Trophoblast cell (in vitro differentiated cells and primary cell): Measurements from ENCODE around the gene MTUS2.

Source experiments
- DNase-seq, 2 donors: peaks; one replicate each; pipeline ENCODE4 v3.0.0-alpha.2; 2016
- H2AFZ ChIP-seq: 2 replicates; pipeline ENCODE4 v1.6.1; 2013; ENCODE audit warnings: low read length, moderate library complexity, mild to moderate bottlenecking; ENCODE audit not compliant: insufficient read depth, poor library complexity
- H2AK5ac ChIP-seq: 2 replicates; pipeline ENCODE4 v1.6.1; 2013; ENCODE audit warnings: mild to moderate bottlenecking, low read length
- H2BK120ac ChIP-seq: 2 replicates; pipeline ENCODE4 v1.6.1; 2013; ENCODE audit warnings: low read length, mild to moderate bottlenecking, moderate library complexity; ENCODE audit not compliant: insufficient read depth, poor library complexity
- H2BK12ac ChIP-seq: 2 replicates; pipeline ENCODE4 v1.6.1; 2013; ENCODE audit warnings: mild to moderate bottlenecking, low read length, moderate library complexity
- H2BK5ac ChIP-seq: 2 replicates; pipeline ENCODE4 v1.6.1; 2013; ENCODE audit warnings: low read length, low read depth, moderate library complexity, mild to moderate bottlenecking; ENCODE audit not compliant: poor library complexity
- H3K14ac ChIP-seq: 2 replicates; pipeline ENCODE4 v1.6.1; 2013; ENCODE audit warnings: mild to moderate bottlenecking, low read length
- H3K18ac ChIP-seq: 2 replicates; pipeline ENCODE4 v1.6.1; 2013; ENCODE audit warnings: mild to moderate bottlenecking, low read length
- H3K23ac ChIP-seq: 2 replicates; pipeline ENCODE4 v1.6.1; 2013; ENCODE audit warnings: low read length
- H3K27ac ChIP-seq: 2 replicates; pipeline ENCODE4 v1.5.1; 2013; ENCODE audit warnings: low read depth, mild to moderate bottlenecking, inconsistent platforms, low read length, moderate library complexity
- H3K27me3 ChIP-seq: 2 replicates; pipeline ENCODE4 v1.6.1; 2013; ENCODE audit warnings: inconsistent platforms, mild to moderate bottlenecking, low read length, moderate library complexity; ENCODE audit not compliant: insufficient read depth
- H3K36me3 ChIP-seq, 2 experiments: 1 replicate in 1 of 2; 2 replicates in 1 of 2; pipeline ENCODE4 v1.6.1; 2013; ENCODE audit warnings: low read length in 2 of 2, mild to moderate bottlenecking in 2 of 2, moderate library complexity in 1 of 2; ENCODE audit not compliant: insufficient read depth in 2 of 2, control insufficient read depth in 1 of 2
- H3K4ac ChIP-seq: 2 replicates; pipeline ENCODE4 v1.6.1; 2013; ENCODE audit warnings: low read depth, mild to moderate bottlenecking, low read length, moderate library complexity
- H3K4me1 ChIP-seq, 2 experiments: 1 replicate in 1 of 2; 2 replicates in 1 of 2; pipeline ENCODE4 v1.6.1; 2013; ENCODE audit warnings: low read length in 2 of 2, mild to moderate bottlenecking in 2 of 2, moderate library complexity in 1 of 2; ENCODE audit not compliant: insufficient read depth in 2 of 2, control insufficient read depth in 1 of 2
- H3K4me2 ChIP-seq: 2 replicates; pipeline ENCODE4 v1.6.1; 2013; ENCODE audit warnings: inconsistent platforms, mild to moderate bottlenecking, low read length, moderate library complexity
- H3K4me3 ChIP-seq: 2 replicates; pipeline ENCODE4 v1.5.1; 2013; ENCODE audit warnings: mild to moderate bottlenecking, low read depth, low read length, inconsistent platforms
- H3K79me1 ChIP-seq: one replicate; pipeline ENCODE4 v1.6.1; 2013; ENCODE audit warnings: low read length
- H3K79me2 ChIP-seq: 2 replicates; pipeline ENCODE4 v1.6.1; 2013; ENCODE audit warnings: low read length, mild to moderate bottlenecking; ENCODE audit not compliant: control insufficient read depth, insufficient read depth, poor library complexity
- H3K9ac ChIP-seq: 2 replicates; pipeline ENCODE4 v1.6.1; 2013; ENCODE audit warnings: mild to moderate bottlenecking, low read length
- H3K9me3 ChIP-seq: 2 replicates; pipeline ENCODE4 v1.6.1; 2013; ENCODE audit warnings: low read depth, mild to moderate bottlenecking, control low read depth, inconsistent platforms, low read length; ENCODE audit not compliant: insufficient read depth
- H4K12ac ChIP-seq: 2 replicates; pipeline ENCODE4 v1.6.1; 2013; ENCODE audit warnings: low read depth, mild to moderate bottlenecking, low read length, moderate library complexity
- H4K8ac ChIP-seq: 2 replicates; pipeline ENCODE4 v1.6.1; 2013; ENCODE audit warnings: low read depth, mild to moderate bottlenecking, low read length, moderate library complexity
- H4K91ac ChIP-seq: one replicate; pipeline ENCODE4 v1.6.1; 2013; ENCODE audit warnings: low read depth, mild to moderate bottlenecking, low read length, moderate library complexity
- WGBS: extraction: QIAGEN DNeasy Blood & Tissue Kit; methylation state at CpG from one replicate; pipeline ENCODE4 v1.1.7; 2013; ENCODE audit warnings: missing lambda C conversion rate; ENCODE audit not compliant: insufficient read length, insufficient coverage; ENCODE audit errors: extremely low coverage; 5-methylcytosine and 5-hydroxymethylcytosine counted together

MTUS2 gene

DNA sequence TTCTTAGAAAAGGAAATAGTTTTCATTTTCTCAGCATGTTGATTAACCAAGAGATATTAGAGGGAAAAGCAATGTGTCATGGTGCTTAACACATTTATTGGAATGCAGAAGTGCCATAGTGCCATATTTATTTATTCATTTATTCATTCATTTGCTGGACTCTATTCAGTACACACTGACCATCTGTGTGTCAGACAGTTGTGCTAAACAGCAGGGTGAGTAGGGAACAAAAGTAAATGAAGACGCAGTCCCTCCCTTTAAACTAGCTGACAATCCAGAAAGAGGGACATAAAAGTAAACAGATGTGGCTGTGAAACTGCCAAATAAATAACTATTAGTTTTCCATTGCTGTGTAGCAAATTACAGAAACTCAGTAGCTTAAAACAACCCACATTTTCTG is 323.7 kb downstream of the MTUS2 start:
- peaks cover 3 to 4% of the 10 kb centered on the region in 2 experiments for H3K4me1 ChIP-seq
- H3K36me3 ChIP-seq, result no peaks in the 10 kb centered on the region
- DNase-seq, result peak in 1 of 2 donors; percentile 12
- no peak overlapping the region for H2BK120ac ChIP-seq
- no peak overlapping the region for H2AK5ac ChIP-seq
- H2AFZ ChIP-seq, result no peak overlapping the region
- no peak overlapping the region for H3K27ac ChIP-seq
- no peak overlapping the region for H3K4me2 ChIP-seq
- no peak overlapping the region for H3K18ac ChIP-seq
- no peak overlapping the region for H3K9ac ChIP-seq
- H2BK12ac ChIP-seq, result no peak overlapping the region
- no peak overlapping the region for H4K12ac ChIP-seq
- no peak overlapping the region for H4K8ac ChIP-seq
- H4K91ac ChIP-seq, result no peak overlapping the region
- no CpG with 5 or more reads among the region's 1 CpG for WGBS
- H2BK5ac ChIP-seq, result no peak overlapping the region
- H3K79me2 ChIP-seq, result no peaks in the 10 kb centered on the region
- no peaks in the 10 kb centered on the region for H3K27me3 ChIP-seq
- H3K23ac ChIP-seq, result no peak overlapping the region
- H3K4me3 ChIP-seq, result no peak overlapping the region
- H3K9me3 ChIP-seq, result no peaks in the 10 kb centered on the region
- H3K79me1 ChIP-seq, result no peaks in the 10 kb centered on the region
- no peak overlapping the region for H3K4ac ChIP-seq
- no peak overlapping the region for H3K14ac ChIP-seq

- no peaks in the 10 kb centered on the region for H3K79me2 ChIP-seq
- no peak overlapping the region for H4K8ac ChIP-seq
- H4K12ac ChIP-seq, result no peak overlapping the region
- WGBS, result no CpG with 5 or more reads among the region's 2 CpGs
- no peaks in the 10 kb centered on the region for H3K9me3 ChIP-seq
- no peaks in the 10 kb centered on the region for H3K36me3 ChIP-seq
- H2AK5ac ChIP-seq, result no peak overlapping the region
- no peak overlapping the region for H2BK5ac ChIP-seq
- no peak overlapping the region for H2BK12ac ChIP-seq
- no peak overlapping the region for H3K27ac ChIP-seq
- no peak overlapping the region for H3K4me3 ChIP-seq
- H2BK120ac ChIP-seq, result no peak overlapping the region
- DNase-seq, result no peak
- no peak overlapping the region for H4K91ac ChIP-seq
- H3K14ac ChIP-seq, result no peak overlapping the region
- H3K23ac ChIP-seq, result no peak overlapping the region
- H3K4me2 ChIP-seq, result no peak overlapping the region
- H2AFZ ChIP-seq, result no peak overlapping the region
- no peaks in the 10 kb centered on the region for H3K27me3 ChIP-seq
- no peak overlapping the region for H3K18ac ChIP-seq
- no peaks in the 10 kb centered on the region for H3K4me1 ChIP-seq
- no peaks in the 10 kb centered on the region for H3K79me1 ChIP-seq
- no peak overlapping the region for H3K4ac ChIP-seq
- no peak overlapping the region for H3K9ac ChIP-seq
Measured at GRCh38 chr13:29154390-29154789, 334.3 kb downstream of the MTUS2 start.

- Histone ChIP-seq H3K4me1 (no peaks in the 10 kb centered on the region), H4K91ac (no peak overlapping the region), H3K36me3 (no peaks in the 10 kb centered on the region), H3K9me3 (no peaks in the 10 kb centered on the region), H4K12ac (no peak overlapping the region), H2BK120ac (no peak overlapping the region), H3K4me2 (no peak overlapping the region), H3K18ac (no peak overlapping the region), H2AK5ac (no peak overlapping the region), H2BK5ac (no peak overlapping the region), H4K8ac (no peak overlapping the region), H3K4me3 (no peak overlapping the region), H3K79me1 (no peaks in the 10 kb centered on the region), H3K27me3 (no peaks in the 10 kb centered on the region), H3K4ac (no peak overlapping the region), H3K27ac (no peak overlapping the region), H3K14ac (no peak overlapping the region), H2AFZ (no peak overlapping the region), H3K9ac (no peak overlapping the region), H3K23ac (no peak overlapping the region), H3K79me2 (no peaks in the 10 kb centered on the region), H2BK12ac (no peak overlapping the region)
- no peak for DNase-seq
- WGBS, result no CpG with 5 or more reads among the region's 1 CpG
Measured at GRCh38 chr13:29156136-29156535, 336.0 kb downstream of the MTUS2 start.

DNA sequence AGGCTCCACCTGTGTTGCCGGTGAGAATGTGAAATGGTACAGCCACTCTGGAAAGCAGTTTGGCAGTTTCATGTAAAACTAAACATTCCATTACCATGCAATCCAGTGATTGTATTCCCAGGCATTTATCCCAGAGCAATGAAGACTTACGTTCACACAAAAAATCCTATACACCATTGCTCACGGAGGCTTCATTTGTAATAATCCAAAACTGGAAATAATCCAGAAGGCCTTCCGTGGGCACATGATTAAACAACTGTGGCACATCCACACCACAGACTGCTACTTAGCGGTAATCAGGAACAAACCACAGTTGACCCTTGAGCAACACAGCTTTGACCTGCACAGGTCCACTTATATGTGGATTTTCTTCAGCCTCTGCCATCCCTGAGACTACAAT is 339.7 kb downstream of the MTUS2 start:
- Histone ChIP-seq H3K18ac (no peak overlapping the region), H2AFZ (no peak overlapping the region), H3K36me3 (no peaks in the 10 kb centered on the region), H3K79me1 (no peaks in the 10 kb centered on the region), H2BK12ac (no peak overlapping the region), H3K4me1 (peaks cover 0 to under 1% of the 10 kb centered on the region in 2 experiments), H3K79me2 (no peaks in the 10 kb centered on the region), H3K9me3 (no peaks in the 10 kb centered on the region), H3K23ac (no peak overlapping the region), H2AK5ac (no peak overlapping the region), H2BK120ac (no peak overlapping the region), H3K4me3 (no peak overlapping the region), H4K12ac (no peak overlapping the region), H3K9ac (no peak overlapping the region), H4K91ac (no peak overlapping the region), H3K4ac (no peak overlapping the region), H3K27ac (no peak overlapping the region), H3K27me3 (no peaks in the 10 kb centered on the region), H4K8ac (no peak overlapping the region), H3K4me2 (no peak overlapping the region), H2BK5ac (no peak overlapping the region), H3K14ac (no peak overlapping the region)
- peak; percentile 26 to 68 for DNase-seq
- WGBS, result no CpG with 5 or more reads among the region's 5 CpGs
